K562 (cell line): ENCODE measurements around the gene SNX17. TPM values are rescaled to one million over a fixed set of nuclear protein-coding genes. Genes with fewer than 3 reads are reported as not detected.

Experiments
- EP300 ChIP-seq: IDR thresholded peaks from 2 replicates; pipeline ENCODE4 v1.6.1; 2012; ENCODE audit warnings: low read length, improper control_type of control experiment
- KDM4B ChIP-seq, 2 experiments: fragments of 450-650 bp in 1 of 2; sonication (generic) in 1 of 2; IDR thresholded peaks; 2 replicates each; pipeline ENCODE4 v1.6.1; 2016 to 2017; ENCODE audit warnings: borderline replicate concordance in 2 of 2, antibody characterized with exemption in 1 of 2, low read depth in 1 of 2, mild to moderate bottlenecking in 1 of 2
- MEF2A ChIP-seq: IDR thresholded peaks from 2 replicates; pipeline ENCODE4 v1.6.1; 2011; ENCODE audit warnings: low read depth, mild to moderate bottlenecking, low read length, moderate library complexity; ENCODE audit not compliant: control insufficient read depth
- MYC ChIP-seq, 2 experiments: fragments of 250-450 bp in 1 of 2; sonication (Bioruptor Pico) in 1 of 2; IDR thresholded peaks; 2 replicates each; pipeline versions ENCODE4 v1.5.1 to v1.6.1; 2012 to 2021; ENCODE audit warnings: low read depth in 2 of 2, borderline replicate concordance in 1 of 2, improper control_type of control experiment in 1 of 2, low read length in 1 of 2, mild to moderate bottlenecking in 1 of 2, moderate library complexity in 1 of 2
- TAF15 ChIP-seq: fragments of 200-400 bp; formaldehyde crosslinking; IDR thresholded peaks from 2 replicates; pipeline ENCODE4 v1.6.1; 2017; ENCODE audit warnings: mild to moderate bottlenecking, low read depth, low read length, moderate library complexity
- THRAP3 ChIP-seq: fragments of 450-650 bp; IDR thresholded peaks from 2 replicates; pipeline ENCODE4 v1.6.1; 2016; ENCODE audit warnings: mild to moderate bottlenecking, inconsistent platforms, borderline replicate concordance
- ZNF24 ChIP-seq: fragments of 450-650 bp; IDR thresholded peaks from 2 replicates; pipeline ENCODE4 v1.6.1; 2016
- ZNF324 ChIP-seq: fragments of 250-450 bp; sonication (Bioruptor Pico); IDR thresholded peaks from 2 replicates; pipeline ENCODE4 v1.4.0; 2020; ENCODE audit warnings: mild to moderate bottlenecking
- ZSCAN29 ChIP-seq: fragments of 450-650 bp; IDR thresholded peaks from 2 replicates; pipeline ENCODE4 v1.6.1; 2017
- polyA plus RNA-seq, 8 experiments: library from polyadenylated mRNA; depleted of rRNA in 4 of 8; stranded (reverse) in 5 of 8; unstranded in 3 of 8; fragments of >200 nt; fragmentation: Nextera tagmentation in 2 of 8; fragmentation: Illumina TruSeq in 1 of 8; extraction: Ambion mirVana in 2 of 8; extraction: Trizol in 1 of 8; gene quantifications; 2 replicates each; pipeline versions ENCODE4 v1.2.1 to v1.2.3, GENCODE V29; 2011 to 2014; ENCODE audit warnings: inconsistent platforms in 1 of 8, missing spikeins in 1 of 8
- total RNA-seq, 7 experiments: library from RNA; depleted of rRNA in 6 of 7; stranded (reverse); fragments of >200 nt in 6 of 7; fragmentation: Illumina TruSeq in 2 of 7; extraction: Trizol in 2 of 7; gene quantifications; 2 replicates each; pipeline versions ENCODE4 v1.2.1 to v1.2.3, GENCODE V29; 2011 to 2021; ENCODE audit warnings: low replicate concordance in 1 of 7
- TF ChIP-seq, protein P1 (sequence below), 2 experiments: fragments of 450-650 bp; IDR thresholded peaks; 2 replicates each; pipeline ENCODE4 v1.6.1; 2018; ENCODE audit warnings: mild to moderate bottlenecking in 2 of 2, low read depth in 1 of 2; ENCODE audit not compliant: partially characterized antibody in 2 of 2
- TF ChIP-seq, protein P2 (sequence below), 2 experiments: IDR thresholded peaks; 2 replicates each; pipeline ENCODE4 v1.6.1; 2012; ENCODE audit warnings: improper control_type of control experiment in 2 of 2, low read depth in 2 of 2, low read length in 2 of 2, borderline replicate concordance in 1 of 2
- TF ChIP-seq, protein P3 (sequence below): fragments of 250-450 bp; sonication (Bioruptor Pico); IDR thresholded peaks from 2 replicates; pipeline ENCODE4 v1.5.0; 2020; ENCODE audit warnings: mild to moderate bottlenecking
- TF ChIP-seq, protein P4 (sequence below): fragments of 450-650 bp; formaldehyde crosslinking; IDR thresholded peaks from 2 replicates; pipeline ENCODE4 v1.4.0; 2020; ENCODE audit warnings: mild to moderate bottlenecking, moderate library complexity
- TF ChIP-seq, protein P5 (sequence below): IDR thresholded peaks from 2 replicates; pipeline ENCODE4 v1.6.1; 2016; ENCODE audit warnings: missing genetic modification characterization, missing compliant biosample characterization

SNX17 gene
- total and polyA plus RNA-seq, 9 of the 15 experiments (the other 6 are each of a cell fraction or from before 2014, with no cell fraction given): 3.0 to 75.7 (median 54.6) TPM

DNA sequence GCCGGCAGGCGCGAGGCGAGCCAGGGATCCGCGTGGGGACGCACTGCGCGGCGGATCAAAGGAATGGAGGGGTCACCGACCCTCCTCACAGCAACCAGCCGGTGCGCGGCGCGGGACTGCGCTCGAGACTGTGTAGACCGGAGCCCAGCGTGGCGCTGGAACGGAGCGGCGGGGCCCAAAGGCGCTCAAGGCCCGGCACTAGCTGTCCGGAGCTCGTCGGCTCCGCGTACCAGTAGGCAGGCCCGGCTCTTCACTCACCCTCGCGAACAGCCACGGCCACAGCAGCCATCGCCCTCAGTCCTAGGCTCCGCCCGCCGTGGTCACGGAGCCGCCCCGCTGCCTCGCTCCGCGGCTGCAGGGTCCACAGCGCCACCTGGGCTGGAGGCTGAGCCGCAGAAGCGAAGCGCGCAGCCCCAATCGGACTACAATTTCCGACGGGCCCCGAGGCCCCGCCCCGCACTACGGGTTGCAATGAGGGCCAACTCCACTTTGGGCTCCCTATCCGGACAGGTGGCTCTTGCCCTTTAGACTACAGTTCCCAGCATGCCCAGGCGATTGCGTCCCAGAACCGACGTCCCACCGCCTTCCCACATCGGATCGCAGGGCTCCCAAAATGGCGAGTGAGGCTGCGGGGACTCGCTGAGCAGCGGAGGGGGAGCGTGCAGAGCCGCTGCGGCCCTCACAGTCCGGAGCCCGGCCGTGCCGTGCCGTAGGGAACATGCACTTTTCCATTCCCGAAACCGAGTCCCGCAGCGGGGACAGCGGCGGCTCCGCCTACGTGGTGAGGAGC is at the start of gene SNX17, which contains the start of gene EIF2B4 (continued):
- TF ChIP-seq, protein P1, sequence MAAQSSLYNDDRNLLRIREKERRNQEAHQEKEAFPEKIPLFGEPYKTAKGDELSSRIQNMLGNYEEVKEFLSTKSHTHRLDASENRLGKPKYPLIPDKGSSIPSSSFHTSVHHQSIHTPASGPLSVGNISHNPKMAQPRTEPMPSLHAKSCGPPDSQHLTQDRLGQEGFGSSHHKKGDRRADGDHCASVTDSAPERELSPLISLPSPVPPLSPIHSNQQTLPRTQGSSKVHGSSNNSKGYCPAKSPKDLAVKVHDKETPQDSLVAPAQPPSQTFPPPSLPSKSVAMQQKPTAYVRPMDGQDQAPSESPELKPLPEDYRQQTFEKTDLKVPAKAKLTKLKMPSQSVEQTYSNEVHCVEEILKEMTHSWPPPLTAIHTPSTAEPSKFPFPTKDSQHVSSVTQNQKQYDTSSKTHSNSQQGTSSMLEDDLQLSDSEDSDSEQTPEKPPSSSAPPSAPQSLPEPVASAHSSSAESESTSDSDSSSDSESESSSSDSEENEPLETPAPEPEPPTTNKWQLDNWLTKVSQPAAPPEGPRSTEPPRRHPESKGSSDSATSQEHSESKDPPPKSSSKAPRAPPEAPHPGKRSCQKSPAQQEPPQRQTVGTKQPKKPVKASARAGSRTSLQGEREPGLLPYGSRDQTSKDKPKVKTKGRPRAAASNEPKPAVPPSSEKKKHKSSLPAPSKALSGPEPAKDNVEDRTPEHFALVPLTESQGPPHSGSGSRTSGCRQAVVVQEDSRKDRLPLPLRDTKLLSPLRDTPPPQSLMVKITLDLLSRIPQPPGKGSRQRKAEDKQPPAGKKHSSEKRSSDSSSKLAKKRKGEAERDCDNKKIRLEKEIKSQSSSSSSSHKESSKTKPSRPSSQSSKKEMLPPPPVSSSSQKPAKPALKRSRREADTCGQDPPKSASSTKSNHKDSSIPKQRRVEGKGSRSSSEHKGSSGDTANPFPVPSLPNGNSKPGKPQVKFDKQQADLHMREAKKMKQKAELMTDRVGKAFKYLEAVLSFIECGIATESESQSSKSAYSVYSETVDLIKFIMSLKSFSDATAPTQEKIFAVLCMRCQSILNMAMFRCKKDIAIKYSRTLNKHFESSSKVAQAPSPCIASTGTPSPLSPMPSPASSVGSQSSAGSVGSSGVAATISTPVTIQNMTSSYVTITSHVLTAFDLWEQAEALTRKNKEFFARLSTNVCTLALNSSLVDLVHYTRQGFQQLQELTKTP (IDR thresholded peaks at IDR 0.05; ENCODE audit: low read depth in 1 of 2, partially characterized antibody in 2 of 2): peak in 1 of 2 experiments; percentile 94
- TF ChIP-seq ZNF24: no peak
- TF ChIP-seq, protein P2, sequence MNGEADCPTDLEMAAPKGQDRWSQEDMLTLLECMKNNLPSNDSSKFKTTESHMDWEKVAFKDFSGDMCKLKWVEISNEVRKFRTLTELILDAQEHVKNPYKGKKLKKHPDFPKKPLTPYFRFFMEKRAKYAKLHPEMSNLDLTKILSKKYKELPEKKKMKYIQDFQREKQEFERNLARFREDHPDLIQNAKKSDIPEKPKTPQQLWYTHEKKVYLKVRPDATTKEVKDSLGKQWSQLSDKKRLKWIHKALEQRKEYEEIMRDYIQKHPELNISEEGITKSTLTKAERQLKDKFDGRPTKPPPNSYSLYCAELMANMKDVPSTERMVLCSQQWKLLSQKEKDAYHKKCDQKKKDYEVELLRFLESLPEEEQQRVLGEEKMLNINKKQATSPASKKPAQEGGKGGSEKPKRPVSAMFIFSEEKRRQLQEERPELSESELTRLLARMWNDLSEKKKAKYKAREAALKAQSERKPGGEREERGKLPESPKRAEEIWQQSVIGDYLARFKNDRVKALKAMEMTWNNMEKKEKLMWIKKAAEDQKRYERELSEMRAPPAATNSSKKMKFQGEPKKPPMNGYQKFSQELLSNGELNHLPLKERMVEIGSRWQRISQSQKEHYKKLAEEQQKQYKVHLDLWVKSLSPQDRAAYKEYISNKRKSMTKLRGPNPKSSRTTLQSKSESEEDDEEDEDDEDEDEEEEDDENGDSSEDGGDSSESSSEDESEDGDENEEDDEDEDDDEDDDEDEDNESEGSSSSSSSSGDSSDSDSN (IDR thresholded peaks at IDR 0.05; ENCODE audit: borderline replicate concordance in 1 of 2, low read depth in 2 of 2, low read length in 2 of 2): peak; percentile 46 to 89; a peak in 2 of 4 replicates
- TF ChIP-seq, protein P3, sequence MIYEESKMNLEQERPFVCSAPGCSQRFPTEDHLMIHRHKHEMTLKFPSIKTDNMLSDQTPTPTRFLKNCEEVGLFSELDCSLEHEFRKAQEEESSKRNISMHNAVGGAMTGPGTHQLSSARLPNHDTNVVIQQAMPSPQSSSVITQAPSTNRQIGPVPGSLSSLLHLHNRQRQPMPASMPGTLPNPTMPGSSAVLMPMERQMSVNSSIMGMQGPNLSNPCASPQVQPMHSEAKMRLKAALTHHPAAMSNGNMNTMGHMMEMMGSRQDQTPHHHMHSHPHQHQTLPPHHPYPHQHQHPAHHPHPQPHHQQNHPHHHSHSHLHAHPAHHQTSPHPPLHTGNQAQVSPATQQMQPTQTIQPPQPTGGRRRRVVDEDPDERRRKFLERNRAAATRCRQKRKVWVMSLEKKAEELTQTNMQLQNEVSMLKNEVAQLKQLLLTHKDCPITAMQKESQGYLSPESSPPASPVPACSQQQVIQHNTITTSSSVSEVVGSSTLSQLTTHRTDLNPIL (CRISPR knock-in tag): no peak
- no peak for TF ChIP-seq TAF15
- TF ChIP-seq MYC (IDR thresholded peaks at IDR 0.05; ENCODE audit: low read depth, low read length): peak; percentile 96
- TF ChIP-seq MYC (CRISPR knock-in tag; IDR thresholded peaks at IDR 0.05; ENCODE audit: borderline replicate concordance, low read depth): 0 out of 2 replicates have a peak, but pooled peaks have one; percentile 37
- TF ChIP-seq ZNF324 (CRISPR knock-in tag): no peak
- TF ChIP-seq ZSCAN29: peak; percentile 97
- TF ChIP-seq, protein P4, sequence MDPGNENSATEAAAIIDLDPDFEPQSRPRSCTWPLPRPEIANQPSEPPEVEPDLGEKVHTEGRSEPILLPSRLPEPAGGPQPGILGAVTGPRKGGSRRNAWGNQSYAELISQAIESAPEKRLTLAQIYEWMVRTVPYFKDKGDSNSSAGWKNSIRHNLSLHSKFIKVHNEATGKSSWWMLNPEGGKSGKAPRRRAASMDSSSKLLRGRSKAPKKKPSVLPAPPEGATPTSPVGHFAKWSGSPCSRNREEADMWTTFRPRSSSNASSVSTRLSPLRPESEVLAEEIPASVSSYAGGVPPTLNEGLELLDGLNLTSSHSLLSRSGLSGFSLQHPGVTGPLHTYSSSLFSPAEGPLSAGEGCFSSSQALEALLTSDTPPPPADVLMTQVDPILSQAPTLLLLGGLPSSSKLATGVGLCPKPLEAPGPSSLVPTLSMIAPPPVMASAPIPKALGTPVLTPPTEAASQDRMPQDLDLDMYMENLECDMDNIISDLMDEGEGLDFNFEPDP (CRISPR knock-in tag): no peak
- no peak for TF ChIP-seq MEF2A
- TF ChIP-seq, protein P5, sequence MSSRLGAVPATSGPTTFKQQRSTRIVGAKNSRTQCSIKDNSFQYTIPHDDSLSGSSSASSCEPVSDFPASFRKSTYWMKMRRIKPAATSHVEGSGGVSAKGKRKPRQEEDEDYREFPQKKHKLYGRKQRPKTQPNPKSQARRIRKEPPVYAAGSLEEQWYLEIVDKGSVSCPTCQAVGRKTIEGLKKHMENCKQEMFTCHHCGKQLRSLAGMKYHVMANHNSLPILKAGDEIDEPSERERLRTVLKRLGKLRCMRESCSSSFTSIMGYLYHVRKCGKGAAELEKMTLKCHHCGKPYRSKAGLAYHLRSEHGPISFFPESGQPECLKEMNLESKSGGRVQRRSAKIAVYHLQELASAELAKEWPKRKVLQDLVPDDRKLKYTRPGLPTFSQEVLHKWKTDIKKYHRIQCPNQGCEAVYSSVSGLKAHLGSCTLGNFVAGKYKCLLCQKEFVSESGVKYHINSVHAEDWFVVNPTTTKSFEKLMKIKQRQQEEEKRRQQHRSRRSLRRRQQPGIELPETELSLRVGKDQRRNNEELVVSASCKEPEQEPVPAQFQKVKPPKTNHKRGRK (tag): no peak
- TF ChIP-seq EP300: peak; percentile 49; the same call in 1 of the 2 replicates
- peak in 1 of 2 experiments; percentile 91; a peak in 1 of 4 replicates for TF ChIP-seq KDM4B (IDR thresholded peaks at IDR 0.05; ENCODE audit: borderline replicate concordance in 2 of 2, low read depth in 1 of 2)
- no peak for TF ChIP-seq THRAP3
